Ascending aorta (tissue), 2 donors: Measurements from ENCODE around the gene GP1BB. TPM values are rescaled to one million over a fixed set of nuclear protein-coding genes. Genes with fewer than 3 reads are reported as not detected.
A peak's percentile ranks its signal among the peaks of the same experiment; 100 is the strongest.

ENCODE experiments used
- DNase-seq, 2 donors: peaks; one replicate each; pipeline ENCODE4 v3.0.0-alpha.2; 2019; ENCODE audit warnings: low spot score in 2 of 2
- H3K27ac ChIP-seq, 2 donors: fragments of 200-600 bp; sonication (generic); one replicate each; pipeline ENCODE4 v1.5.1; 2016 to 2017; ENCODE audit warnings: mild to moderate bottlenecking in 1 of 2
- H3K27me3 ChIP-seq: fragments of 200-600 bp; sonication (generic); one replicate; pipeline ENCODE4 v1.5.1; 2017
- H3K36me3 ChIP-seq, 2 donors: fragments of 200-600 bp; sonication (generic); one replicate each; pipeline ENCODE4 v1.5.1; 2016
- H3K4me1 ChIP-seq, 2 donors: fragments of 200-600 bp; sonication (generic); one replicate each; pipeline ENCODE4 v1.5.1; 2016 to 2017; ENCODE audit warnings: mild to moderate bottlenecking in 1 of 2
- H3K4me3 ChIP-seq, 2 donors: fragments of 200-600 bp; sonication (generic); one replicate each; pipeline ENCODE4 v1.5.1; 2016 to 2017; ENCODE audit warnings: mild to moderate bottlenecking in 1 of 2
- H3K9me3 ChIP-seq, 2 donors: fragments of 200-600 bp; sonication (generic); one replicate each; pipeline ENCODE4 v1.5.1; 2016
- CTCF ChIP-seq, 3 experiments: fragments of 200-600 bp in 2 of 3; fragments of 450-650 bp in 1 of 3; sonication (generic) in 2 of 3; IDR thresholded peaks; one replicate each; pipeline ENCODE4 v1.5.1; 2016 to 2019; ENCODE audit warnings: antibody characterized with exemption in 3 of 3, mild to moderate bottlenecking in 1 of 3, moderate library complexity in 1 of 3
- intact Hi-C: fragments of 100-400 bp; cut with DNase I; formaldehyde crosslinking; loops from one replicate; pipeline ENCODE4 v1.15.1; 2023
- total RNA-seq: library from RNA; depleted of rRNA; stranded (reverse); fragments of >200 nt; gene quantifications from one replicate; pipeline ENCODE4 v1.1.0, GENCODE V29; 2016

The GP1BB gene
- total RNA-seq, 1 donor from 2014 or later = 50.2 TPM

DNA sequence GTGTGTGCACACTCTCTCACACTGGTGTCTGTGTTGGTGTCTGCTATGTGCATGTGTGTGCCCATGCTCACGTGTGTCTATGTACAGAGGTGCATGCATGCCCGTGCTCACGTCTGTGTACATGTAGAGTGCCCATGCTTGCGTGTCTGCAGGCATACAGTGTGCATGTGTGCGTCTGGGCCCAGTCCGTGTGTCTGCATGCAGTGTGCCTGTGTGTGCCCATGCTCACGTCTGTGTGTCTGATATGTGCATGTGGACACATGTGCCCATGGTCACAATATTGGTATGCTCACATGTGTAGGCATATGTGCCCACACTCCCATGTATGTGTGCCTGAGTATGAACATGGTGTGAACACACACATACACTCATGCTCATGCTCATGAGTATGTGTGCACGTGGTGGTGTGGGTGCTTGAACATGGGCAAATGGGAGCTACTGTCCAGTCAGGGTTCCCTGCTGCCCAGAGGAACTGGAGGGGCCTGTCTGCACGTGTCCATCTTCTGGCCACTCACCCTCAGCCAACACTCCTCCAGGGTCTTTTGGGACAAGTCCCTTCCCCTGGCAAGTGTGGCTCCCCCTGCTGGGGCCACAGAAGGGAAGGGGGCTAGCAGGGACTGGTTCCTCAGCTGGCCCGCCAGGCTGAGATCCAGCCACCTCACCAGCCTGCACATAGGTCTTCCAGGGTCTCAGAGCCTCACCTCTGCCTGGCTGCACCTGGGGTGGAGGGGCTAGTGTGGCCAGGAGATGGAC, 29.9 kb downstream of the GP1BB start:
- no peak overlapping the region for H3K4me3 ChIP-seq
- intact Hi-C loops = loop anchor here (5.0 kb wide), 1 partner anchor 134 kb away; no protein-coding TSS in a partner anchor
- H3K36me3 ChIP-seq = no peaks in the 10 kb centered on the region
- no peak overlapping the region for H3K27ac ChIP-seq
- H3K4me1 ChIP-seq = peaks cover 0 to 12% of the 10 kb centered on the region in 2 donors
- peaks cover 9% of the 10 kb centered on the region for H3K27me3 ChIP-seq
- H3K9me3 ChIP-seq = no peaks in the 10 kb centered on the region
- TF ChIP-seq CTCF (IDR thresholded peaks at IDR 0.05) = no peak
- DNase-seq = no peak

DNA sequence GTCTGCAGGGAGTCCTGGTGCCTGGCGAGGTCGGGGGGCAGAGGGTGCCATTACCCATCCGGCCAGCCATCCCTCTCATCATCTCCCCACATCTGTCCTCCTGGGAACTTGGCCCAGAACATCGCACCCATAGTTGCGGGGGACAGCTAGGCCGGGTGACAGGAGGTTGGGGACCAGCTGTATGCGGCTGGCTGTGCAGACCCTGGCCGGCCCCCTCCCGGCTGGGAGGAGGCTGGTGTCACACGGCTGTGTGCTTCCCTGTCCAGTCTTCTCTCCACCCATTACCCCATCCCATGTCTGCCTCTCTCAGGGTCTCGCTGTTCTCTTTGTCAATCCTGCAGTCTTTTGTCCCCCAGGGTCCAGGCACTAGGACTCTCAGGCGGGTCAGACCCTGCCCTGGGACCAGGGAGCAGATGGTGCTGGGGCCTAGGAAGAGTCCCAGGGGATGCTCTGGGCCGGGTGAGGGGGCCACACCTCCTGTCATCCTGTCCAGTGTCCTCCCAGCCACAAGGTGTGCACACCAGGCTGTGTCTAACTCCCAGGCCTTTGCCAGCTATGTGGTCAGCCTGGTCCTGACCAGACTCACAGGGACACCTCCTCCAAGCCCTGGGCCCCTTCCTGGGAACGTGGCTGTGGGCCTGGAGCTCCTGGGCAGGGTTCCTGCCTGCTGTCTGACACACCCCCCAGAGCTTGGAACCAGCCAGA, 30.8 kb downstream of the GP1BB start:
- intact Hi-C loops = loop anchor here (5.0 kb wide), 1 partner anchor 133 kb away; no protein-coding TSS in a partner anchor
- Histone ChIP-seq H3K9me3 (no peaks in the 10 kb centered on the region), H3K36me3 (no peaks in the 10 kb centered on the region), H3K27me3 (peaks cover 13% of the 10 kb centered on the region), H3K4me1 (peaks cover 0 to 12% of the 10 kb centered on the region in 2 donors), H3K27ac (no peak overlapping the region), H3K4me3 (no peak overlapping the region)
- TF ChIP-seq CTCF (IDR thresholded peaks at IDR 0.05) = no peak
- DNase-seq = no peak

DNA sequence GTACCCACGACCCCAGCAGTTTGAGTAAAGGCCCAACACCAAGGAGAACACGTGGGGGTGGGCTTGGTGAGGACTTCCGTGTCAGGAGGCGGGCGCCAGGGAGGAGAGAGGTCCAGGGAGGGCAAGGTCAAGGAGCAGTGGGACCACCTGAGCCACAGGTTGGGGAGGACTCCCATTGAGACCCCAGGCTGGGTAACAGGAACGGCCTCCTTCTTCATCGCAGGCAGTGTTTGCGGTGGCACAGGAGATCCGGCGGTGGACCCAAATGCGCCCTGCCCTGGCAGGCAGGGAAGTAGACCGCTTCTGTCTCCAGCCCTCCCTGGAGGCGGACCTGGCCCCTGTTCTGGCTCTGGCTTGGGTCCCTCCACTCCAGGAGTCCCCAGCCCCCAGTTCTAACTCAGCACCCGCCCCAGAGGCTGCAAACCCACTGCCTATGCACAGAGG, 31.4 kb downstream of the GP1BB start:
- no peaks in the 10 kb centered on the region for H3K36me3 ChIP-seq
- H3K4me3 ChIP-seq = peak overlapping the region in 1 of 2 donors; percentile 5
- peaks cover 14% of the 10 kb centered on the region for H3K27me3 ChIP-seq
- DNase-seq = no peak
- H3K27ac ChIP-seq = no peak overlapping the region
- no peaks in the 10 kb centered on the region for H3K9me3 ChIP-seq
- TF ChIP-seq CTCF (IDR thresholded peaks at IDR 0.05) = no peak
- intact Hi-C loops = loop anchor here (5.0 kb wide), 1 partner anchor 133 kb away; no protein-coding TSS in a partner anchor
- peaks cover 0 to 12% of the 10 kb centered on the region in 2 donors for H3K4me1 ChIP-seq

GRCh38 chr22:19755145-19755710, 31.9 kb downstream of the GP1BB start:
- Histone ChIP-seq H3K27ac (no peak overlapping the region), H3K9me3 (no peaks in the 10 kb centered on the region), H3K4me1 (peaks cover 0 to 12% of the 10 kb centered on the region in 2 donors), H3K36me3 (no peaks in the 10 kb centered on the region), H3K27me3 (peaks cover 14% of the 10 kb centered on the region), H3K4me3 (peak overlapping the region in 1 of 2 donors; percentile 5)
- intact Hi-C loops = no loop called here
- no peak for TF ChIP-seq CTCF (IDR thresholded peaks at IDR 0.05)
- no peak for DNase-seq

DNA sequence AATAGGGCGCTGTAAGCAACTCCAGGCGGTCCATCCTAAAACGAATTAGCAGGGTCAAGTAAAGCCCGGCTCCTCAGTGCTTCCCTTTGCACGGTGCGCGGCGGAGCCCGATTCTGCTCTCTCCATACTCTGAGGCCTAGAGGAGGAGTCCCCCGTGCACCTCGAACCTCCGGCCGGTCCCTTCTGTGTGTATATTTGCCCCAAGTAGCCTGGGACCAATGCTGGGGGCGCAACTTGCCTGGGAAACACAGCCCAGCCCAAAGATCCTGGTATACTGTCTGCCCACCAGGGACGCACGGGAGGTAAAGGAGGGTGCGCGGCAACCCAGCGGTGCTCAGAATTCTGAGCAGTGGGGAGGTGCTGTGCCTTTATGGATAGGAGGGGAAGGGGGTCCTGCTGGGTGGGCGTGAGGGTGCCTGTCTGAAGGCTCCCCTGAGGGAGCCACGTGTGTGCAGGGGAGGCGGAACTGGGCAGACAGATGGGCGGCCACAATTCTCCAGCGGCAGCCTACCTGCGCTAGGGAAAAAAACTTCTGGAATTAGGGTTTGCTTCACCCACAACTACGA, 32.5 kb downstream of the GP1BB start:
- no peaks in the 10 kb centered on the region for H3K36me3 ChIP-seq
- peaks cover 14% of the 10 kb centered on the region for H3K27me3 ChIP-seq
- TF ChIP-seq CTCF (IDR thresholded peaks at IDR 0.05) = no peak
- H3K4me3 ChIP-seq = no peak overlapping the region
- no peaks in the 10 kb centered on the region for H3K9me3 ChIP-seq
- DNase-seq = no peak
- H3K4me1 ChIP-seq = peaks cover 0 to 12% of the 10 kb centered on the region in 2 donors
- H3K27ac ChIP-seq = no peak overlapping the region
- intact Hi-C loops = no loop called here
